COLO668 (cell line): Measurements from ENCODE around the gene DAGLA.

ENCODE experiments used
- DNase-seq: peaks from one replicate; lab custom pipeline; 2025; ENCODE audit not compliant: unreplicated experiment; lab: John Stamatoyannopoulos, UW

The DAGLA gene

DNA sequence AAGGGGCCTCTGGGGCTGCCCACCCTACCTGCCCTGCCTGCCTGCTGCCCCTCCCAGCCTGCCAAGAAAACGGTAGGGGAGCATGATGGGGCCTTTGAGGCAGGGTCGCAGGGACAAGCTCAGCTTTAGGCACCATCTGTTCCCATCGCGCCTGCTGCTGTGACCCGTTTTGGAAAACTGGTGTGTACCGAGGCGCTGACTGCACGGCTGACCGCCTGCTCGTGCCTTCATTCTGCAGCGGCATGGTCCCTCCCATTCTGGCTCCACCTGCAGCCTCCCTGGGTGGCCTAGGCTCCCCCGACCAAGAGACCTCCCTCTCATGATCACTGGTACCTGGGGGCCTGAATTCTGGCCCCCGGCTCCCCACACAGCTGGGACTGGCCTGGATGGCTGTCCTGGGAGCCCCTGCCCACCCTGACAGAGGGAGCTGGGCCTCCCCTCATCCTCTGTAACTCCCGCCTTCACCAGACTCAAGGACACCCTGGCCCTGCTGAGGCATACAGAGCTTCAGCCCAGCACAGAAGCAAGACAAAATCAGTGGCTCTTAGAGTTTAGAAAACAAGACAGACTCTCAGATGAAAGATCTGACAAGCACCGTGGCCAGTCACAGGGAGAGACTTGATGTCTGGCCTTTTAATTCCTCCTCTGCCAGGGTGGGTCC, 65.7 kb downstream of the DAGLA start:
- DNase-seq: peak; percentile 7

DNA sequence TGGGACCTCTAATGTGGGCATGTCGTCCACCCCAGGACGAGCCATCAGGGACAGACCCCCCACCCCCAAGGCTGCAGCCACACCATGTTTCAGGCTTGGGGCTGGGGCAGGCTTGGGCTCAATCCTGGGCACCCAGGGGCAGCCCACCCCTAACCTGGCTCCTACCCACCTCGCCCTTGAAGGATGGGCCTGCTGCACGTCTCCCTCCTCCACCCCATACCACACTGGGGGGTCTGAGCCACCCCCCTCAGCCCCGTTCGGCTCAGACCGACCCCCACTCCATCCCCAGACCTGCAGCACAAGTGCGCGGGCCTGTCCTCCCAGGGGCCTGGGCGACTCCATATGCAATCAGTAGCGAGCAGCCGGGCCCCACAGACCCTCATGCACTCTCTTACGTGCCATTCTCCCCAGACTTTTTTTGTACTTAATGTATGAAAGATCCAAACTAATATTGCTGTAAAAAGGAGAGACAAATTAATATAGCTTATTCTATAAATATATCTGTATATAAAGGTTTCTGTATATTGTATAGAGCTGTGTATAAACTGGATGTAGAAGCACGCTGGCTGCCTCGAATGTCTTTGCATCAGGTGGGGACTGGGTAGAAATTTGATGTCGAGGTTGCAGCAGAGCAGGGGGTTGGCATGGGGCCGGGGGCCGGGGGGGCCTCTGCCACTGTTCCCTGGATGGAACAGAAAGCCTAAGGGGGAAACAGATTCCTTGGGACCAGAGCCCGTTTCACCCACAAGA, 66.4 kb downstream of the DAGLA start:
- no peak for DNase-seq

DNA sequence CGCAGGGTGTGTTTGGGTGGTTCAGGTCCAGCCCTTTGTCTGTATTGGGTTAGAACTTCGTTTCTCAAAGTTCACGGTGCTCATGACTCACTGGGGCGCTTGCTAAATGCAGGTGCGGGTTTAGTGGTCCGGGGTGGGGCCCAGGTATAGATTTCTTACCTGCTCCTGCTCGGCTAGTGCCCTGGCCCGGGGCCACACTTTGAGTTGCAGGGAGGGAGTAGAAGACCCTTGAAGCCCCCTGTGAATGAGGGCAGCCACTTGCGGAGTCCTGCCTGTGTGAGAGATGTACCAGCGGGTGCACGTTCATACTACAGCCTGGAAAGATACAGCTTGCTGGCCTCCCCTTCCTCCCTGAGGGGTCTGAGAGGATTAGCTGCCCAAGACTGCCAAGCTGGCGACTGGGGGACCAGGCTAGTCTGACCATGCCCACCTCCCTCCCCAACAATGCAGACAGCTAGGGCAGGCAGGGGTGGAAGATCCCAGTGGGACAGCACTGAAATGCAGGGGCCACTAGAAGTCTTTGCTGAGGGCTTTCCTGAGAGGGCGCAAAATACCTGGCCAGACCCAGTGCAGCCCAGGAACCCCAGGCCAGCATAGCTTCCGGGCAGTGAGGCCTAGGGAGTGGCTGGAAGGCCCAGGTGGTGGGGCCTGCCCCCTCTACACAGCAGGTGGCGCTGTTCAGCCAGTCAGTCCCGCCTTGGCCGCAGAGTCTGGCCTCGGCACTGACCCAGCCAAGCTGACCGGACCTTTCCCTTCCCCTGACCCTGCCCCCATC, 67.2 kb downstream of the DAGLA start:
- DNase-seq: peak; percentile 72

DNA sequence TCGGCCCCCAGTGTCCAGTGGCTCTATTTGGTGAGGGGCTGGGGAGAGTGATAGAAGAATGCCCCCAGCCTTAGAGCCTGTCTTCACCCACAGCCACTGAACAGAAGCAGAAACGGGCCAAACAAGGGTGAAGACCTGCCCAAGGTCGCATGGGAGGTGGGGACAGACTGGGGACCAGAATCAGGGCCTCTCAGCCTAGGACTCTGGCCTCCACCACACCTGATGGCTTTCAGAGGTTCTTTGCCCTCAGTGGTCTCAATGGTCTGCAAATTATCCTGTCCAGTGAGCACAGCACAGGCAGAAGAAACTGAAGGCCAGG, 67.7 kb downstream of the DAGLA start:
- DNase-seq: no peak

DNA sequence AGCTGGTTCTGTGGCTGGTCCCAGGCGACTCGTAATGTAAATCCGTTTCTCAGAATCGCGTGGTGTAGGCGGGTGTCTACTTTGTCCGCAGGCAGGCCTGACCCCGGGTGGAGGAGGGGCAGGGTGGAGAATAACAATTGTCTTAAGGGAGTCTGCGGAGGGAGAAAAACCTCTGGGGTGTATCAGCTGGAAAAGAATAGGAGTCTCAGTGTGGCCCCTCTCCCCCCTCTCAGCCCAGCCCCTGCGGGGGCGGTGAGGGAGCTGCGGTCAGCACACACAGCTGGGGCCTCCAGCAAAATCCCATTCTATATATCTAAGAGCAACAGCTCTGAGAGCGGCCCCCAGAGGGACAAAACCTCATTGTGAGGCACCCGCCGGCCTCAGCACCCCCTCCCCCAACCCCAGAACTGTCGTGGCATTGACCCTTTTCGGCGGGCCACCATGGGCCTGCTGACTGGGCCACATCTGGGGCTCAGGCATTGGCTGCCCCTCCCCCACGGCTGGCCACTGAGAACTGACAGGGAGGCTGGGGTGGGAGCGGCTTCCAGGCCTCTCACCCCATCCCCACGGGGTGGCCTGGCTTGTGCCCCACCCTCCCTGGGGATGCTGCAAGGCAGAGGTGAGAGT, 69.5 kb downstream of the DAGLA start:
- no peak for DNase-seq

DNA sequence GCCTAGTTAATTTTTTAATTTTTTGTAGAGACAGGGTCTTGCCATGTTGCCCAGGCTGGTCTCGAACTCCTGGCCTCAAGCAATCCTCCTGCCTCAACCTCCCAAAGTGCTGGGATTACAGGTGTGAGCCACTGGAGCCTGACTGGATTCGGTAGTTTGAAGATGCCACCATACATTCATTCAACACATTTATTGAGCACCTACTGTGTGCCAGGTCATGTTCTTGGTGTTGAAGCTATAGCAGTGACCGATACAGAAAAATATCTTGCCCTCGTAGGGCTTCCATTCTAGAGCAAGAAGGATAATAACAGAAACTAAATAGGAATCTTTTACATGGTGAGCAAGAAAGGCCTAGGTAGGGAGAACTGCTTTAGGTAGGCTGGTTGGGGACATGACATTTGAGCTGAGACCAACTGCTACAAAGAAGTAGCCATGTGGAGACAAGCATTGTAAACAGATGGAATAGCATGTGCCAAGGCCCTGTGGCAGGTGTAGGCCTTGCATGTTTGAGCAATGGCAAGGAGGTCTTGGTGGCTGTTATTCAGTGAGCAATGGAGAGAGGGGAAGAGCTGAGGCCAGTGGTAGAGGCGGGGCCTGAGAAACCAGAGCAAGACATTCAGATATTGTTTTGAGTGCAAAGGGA, 70.6 kb downstream of the DAGLA start:
- DNase-seq: no peak

DNA sequence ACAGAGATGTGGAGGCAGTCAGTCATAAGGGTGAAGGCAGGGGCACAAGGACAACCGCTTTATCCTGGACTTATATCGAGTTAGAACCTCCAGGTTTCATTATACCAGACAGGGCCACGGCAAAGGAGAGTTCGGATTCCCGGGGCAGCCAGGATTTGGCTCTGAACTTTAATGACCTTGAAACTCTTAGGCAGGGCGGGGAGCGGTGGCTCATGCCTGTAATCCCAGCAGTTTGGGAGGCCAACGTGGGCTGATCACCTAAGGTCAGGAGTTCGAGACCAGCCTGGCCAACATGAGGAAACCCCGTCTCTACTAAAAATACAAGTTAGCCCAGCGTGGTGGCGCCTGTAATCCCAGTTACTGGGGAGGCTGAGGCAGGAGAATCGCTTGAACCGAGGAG, 71.2 kb downstream of the DAGLA start:
- DNase-seq: no peak

DNA sequence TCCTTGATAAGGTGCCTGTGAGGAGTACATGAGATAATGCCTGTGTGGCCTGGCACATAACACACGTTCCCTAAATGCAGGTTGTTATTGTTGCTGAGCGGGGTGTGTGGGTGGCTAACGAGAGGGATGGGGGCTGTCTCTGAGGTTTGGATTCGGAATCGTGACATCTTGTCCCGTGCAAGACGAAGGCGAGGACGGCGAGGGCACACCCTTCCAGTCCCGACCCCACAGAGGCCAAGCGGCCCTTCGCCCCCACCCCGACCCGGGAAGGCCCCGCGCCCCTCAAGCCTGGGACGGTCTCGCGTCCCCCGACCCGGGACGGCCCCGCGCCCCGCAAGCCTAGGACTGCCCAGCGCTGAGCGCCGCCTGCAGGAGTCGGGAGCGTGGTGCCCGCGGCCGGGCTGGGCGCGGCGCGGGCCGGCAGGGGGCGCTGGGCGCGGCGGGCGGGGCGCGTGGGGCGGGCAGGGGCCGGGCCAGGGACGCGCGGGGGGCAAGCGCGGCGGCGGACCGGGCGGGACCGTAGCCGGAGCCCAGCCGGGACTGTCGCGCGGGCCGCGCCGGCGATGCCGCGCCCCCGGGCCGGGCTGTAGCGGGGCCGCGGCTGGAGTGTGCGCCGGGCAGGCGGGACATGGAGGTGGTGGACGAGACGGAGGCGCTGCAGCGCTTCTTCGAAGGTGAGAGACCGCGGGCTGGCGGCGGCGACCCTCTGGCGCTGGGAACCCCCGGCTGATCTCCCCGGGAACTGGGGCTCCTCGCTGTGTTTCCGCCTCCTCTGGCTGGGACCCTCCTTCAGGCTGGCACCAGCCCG, 72.1 kb downstream of the DAGLA start, which contains the start of gene MYRF:
Gene MYRF (plus strand): TSS at position 520 of the 808 bp plus-strand sequence. CDS start 109 bp downstream, at position 629.
- DNase-seq: peak; percentile 53

DNA sequence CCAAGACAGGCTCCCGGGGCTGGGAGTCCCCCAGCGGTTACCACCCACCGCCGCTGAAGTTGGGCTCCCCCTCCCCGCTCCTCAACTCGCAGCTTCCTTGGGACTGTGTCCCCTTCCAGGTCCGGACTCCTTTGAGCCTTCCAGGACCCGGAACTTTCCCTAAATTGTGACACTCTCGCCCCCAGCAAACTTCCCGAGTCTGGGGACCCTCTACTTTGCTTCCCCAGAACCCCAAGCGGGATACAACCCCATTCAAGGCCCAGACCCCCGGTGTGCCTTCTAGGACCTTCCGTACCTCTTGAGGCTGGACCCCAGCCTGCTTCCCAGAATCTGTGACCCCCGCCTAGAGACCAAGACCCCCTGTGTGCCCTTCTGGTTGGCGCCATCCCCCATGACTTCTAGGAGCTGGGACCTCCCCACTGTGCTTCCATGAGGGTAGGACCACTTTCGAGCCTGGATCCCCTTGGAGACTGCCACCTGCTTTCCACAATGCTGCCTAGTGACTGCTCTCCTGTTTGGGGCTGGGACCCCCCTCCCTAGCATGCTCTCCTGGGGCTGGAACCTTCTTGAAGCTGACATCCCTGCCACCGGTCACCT, 72.8 kb downstream of the DAGLA start:
- DNase-seq: no peak

DNA sequence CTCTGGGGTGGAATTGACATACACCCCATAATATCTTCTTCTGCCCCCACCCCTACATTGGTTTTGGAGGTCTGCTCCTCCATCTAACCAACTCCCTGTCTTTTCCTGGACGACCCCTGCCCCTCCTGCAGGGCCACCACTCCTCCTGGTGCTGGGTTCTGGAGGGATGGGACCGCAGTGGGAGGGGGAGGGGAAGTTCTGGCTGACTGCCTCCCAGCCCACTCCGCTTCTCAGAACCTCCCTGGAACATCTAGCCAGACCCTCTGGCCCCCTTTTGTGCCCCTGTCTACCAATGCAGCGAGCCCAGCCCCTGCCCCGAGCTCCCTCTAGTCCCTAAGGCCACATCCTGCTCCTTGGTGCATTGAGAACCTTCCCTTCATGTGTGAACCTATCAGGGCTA, 73.5 kb downstream of the DAGLA start:
- DNase-seq: no peak

DNA sequence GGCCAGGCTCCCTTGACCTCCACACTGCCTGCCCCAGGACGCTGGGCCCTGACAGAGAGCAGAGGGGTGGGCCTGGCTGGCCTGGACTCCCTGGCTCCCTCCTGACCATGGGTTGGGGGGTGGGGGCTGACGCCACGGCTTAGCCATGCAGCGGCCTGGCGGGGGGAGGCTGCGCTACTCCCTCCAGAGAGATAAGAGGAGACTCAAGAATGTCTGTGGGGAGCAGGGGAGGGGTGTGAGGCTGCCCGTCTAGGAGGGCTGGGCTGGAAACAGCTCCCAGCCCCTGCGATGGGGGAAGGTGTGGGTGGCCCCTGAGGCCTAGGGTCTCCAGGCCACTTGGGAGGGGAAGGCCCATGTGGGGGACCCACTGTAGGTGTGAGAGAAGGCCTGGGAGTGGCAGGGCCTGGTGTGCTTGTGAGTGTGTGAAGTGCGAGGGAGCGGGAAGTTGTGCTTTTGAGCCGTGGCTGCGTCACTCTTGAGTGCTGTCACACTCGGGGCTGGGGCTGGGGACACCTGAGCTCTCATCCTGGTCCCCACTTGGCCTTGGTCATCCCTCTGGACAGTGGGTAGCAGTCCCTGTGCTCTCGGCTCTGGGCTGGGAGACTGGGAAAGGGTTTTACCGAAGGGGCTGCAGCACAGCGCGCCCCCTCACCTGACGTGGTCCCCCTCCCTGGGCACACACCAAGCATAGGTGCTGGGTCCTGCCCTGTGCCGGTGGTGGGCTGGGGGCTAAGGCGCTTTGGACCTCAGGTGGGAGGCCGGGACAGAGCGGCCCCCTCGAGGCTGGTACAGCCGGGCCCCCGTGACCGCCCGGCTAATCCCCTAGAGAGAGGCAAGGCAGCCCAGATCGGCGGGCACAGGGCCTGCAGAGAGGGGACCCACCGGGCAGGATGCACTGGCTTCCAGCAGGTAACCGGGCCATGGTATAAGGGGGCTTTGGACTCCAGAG, 74.6 kb downstream of the DAGLA start:
- DNase-seq: no peak

DNA sequence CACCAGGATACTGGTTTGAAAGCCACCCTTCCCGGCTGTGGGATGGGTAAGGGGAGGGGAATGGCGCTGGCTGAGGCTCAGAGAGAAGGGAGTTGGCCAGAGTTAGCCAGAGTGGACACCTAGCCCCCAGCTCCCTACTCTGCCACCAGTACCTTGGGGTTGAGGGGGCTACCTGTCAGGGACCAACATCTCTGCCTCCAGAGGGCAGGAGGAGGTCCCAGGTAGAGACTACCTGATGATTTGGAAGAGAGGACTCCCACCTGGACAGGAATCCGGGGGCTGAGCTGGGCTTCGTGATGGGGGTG, 75.9 kb downstream of the DAGLA start:
- DNase-seq: no peak

DNA sequence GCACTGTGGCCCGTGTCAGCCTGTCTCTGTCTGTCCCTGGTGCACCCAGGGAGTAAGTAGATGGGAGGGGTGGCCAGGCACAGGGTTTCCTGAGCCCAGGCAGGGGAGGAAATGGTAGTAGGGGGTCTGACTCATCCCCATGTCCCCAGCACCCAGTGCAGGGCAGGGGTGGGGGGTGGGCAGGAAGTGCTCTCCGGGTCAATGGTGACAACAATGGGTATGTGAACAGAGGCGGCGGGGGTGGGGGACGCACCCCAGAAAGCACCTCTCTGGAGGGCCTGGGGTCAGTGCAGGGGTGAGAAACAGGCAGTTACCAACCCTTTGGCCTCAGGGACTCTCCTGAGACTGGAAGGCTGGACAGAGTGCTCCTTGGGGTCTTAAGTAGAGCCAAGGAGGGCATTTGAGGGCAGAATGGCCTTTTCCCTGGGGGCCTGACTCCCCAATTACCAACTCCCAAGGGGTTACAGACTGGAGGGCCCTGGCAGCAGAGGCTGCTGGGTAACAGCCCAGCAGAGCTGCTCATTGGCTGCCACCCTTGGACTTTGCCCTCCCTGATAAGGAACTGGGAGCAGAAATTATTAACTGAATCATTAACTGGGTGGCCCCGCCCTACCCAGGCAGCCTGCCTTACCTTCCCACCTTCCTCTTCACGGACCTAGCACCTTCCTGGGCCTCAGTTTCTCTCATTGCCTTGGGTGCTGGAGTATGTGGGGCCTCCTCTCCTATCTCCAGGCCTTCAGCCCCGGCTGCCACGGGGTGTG, 76.4 kb downstream of the DAGLA start:
- peak; percentile 70 for DNase-seq

DNA sequence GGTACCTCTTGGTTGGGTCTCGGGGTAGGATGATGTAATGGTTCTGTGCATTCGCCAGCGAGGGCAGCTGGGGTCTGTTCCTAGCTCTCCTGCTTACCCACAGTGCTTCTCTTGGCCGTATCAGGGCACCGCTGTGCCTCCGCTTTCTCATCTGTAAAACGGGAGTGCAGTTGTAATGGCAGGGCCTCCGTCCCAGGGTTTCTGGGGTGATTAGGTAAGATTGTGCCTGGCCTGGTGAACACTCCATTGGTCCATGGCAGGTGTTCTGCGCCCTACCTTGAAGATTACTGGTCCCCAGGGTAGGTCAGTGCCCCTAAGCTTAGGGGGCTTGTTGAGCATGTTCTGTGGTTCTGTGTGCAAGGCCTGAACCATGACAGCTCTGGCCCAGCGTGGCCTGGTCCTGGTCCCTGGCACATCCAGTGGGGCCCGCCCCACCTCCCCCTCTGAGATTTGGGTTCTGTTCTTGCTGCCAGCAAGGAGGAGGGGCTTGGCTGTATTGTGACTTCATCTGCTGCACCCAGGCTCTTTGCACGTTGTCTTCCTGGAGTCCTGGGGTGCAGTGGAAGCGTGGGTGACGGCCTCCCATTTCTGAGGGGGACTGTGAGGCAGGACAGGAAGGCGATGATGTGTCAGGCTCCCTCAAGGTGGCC, 77.1 kb downstream of the DAGLA start:
- DNase-seq: no peak

DNA sequence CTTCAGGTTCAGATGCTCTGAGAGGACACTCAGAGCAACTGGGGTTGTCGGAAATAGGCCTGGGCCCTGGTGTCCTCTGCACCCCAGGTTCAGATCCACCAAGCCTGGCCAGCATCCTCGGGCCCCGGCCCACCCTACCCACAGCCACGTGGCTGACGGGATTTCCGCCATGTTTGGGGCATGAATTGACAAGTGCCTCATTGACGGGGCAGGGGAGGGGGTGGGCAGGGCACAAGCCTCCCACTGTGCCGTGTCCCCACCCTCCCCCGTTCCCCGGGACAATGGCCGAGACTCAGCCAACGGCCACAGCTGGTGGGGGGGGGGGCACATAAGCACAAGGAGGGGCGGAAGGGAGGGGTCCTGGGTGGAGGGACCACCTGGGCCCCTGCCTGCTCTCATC, 80.8 kb downstream of the DAGLA start:
- DNase-seq: no peak

DNA sequence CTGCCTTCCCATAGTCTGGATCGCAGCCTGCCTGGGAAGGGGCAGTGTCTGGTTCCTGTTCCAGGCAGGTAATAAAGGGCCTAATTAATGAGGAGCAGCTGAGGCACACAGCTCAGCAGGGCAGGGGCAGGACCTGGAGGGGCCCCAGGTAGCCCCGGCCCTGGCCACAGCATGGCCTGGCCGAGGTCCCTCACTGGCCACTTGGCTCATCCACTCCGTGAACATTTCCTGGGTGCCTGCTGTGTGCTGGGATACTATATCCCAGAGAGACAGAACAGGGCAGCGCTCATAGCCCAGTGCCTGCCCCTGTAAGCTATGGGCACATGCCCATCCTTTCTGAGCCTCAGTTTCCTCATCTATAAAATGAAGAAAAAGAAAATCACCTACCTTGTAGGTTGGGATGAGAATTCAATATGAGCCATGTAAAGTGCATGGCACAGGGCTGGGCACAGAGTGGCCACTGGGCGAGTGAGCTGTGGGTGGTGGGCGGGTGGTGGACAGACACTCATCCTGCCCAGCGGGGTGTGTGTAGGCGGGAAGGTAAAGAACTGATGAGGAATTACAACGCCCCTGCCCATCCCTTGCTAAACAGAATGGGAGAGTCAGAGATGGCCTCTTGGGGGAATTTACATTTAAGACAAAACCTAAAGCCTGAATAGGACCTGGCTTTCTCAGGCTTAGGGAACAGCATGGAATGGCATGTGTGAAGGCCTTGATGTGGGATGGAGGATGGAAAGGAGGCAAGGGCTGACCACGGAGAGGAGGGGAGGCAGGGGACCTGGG, 81.4 kb downstream of the DAGLA start:
- DNase-seq: no peak

DNA sequence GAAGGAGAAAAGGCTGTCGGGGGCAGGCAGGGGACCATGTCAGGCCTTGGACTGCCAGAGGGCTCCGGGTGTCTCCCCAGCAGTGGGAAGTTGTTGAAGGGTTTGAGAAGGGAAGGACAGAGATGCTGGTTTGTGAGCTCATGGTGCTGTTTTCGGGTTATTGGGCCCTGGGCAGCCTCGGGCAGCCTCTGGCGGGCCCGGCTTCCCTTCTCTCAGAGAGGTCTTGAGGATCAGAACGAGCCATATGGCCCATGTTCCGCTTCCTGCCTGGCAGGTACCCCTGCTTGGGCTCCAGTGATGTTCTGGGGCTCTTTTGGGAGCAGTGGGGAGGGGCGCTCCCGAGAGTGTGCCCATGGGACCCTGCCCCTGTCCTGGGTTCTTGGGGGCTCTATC, 82.0 kb downstream of the DAGLA start:
- DNase-seq: no peak
